HepG2 (cell line): Measurements from ENCODE around the gene IQGAP2. TPM values are rescaled to one million over a fixed set of nuclear protein-coding genes. Genes with fewer than 3 reads are reported as not detected.

Experiments used
- ARNT2 ChIP-seq: sonication (generic); formaldehyde crosslinking; IDR thresholded peaks from 2 replicates; pipeline ENCODE4 v1.8.0; 2022; ENCODE audit warnings: mild to moderate bottlenecking, low read depth, missing genetic modification reagents, moderate library complexity
- ATF1 ChIP-seq: IDR thresholded peaks from 2 replicates; pipeline ENCODE4 v1.6.1; 2016; ENCODE audit warnings: mild to moderate bottlenecking, control low read depth
- E2F5 ChIP-seq: sonication (generic); formaldehyde crosslinking; conservative IDR thresholded peaks from 2 replicates; pipeline ENCODE4 v1.4.0; 2020; ENCODE audit warnings: missing genetic modification reagents
- GABPB1 ChIP-seq: IDR thresholded peaks from 2 replicates; pipeline ENCODE4 v1.6.1; 2016; ENCODE audit warnings: mild to moderate bottlenecking, missing genetic modification reagents, moderate library complexity, missing compliant biosample characterization
- PLSCR1 ChIP-seq: sonication (generic); formaldehyde crosslinking; IDR thresholded peaks from 2 replicates; pipeline ENCODE4 v1.5.0; 2020; ENCODE audit warnings: missing genetic modification reagents, mild to moderate bottlenecking, borderline replicate concordance
- SALL1 ChIP-seq: sonication (generic); formaldehyde crosslinking; IDR thresholded peaks from 2 replicates; pipeline ENCODE4 v1.8.0; 2022; ENCODE audit warnings: mild to moderate bottlenecking, missing genetic modification reagents
- SATB2 ChIP-seq: sonication (generic); formaldehyde crosslinking; IDR thresholded peaks from 2 replicates; pipeline ENCODE4 v1.5.0; 2020; ENCODE audit warnings: missing genetic modification reagents
- TCF7 ChIP-seq: sonication (generic); IDR thresholded peaks from 2 replicates; pipeline ENCODE4 v1.6.1; 2016; ENCODE audit warnings: antibody characterized with exemption, low read depth
- TFDP1 ChIP-seq: IDR thresholded peaks from 2 replicates; pipeline ENCODE4 v1.6.1; 2016; ENCODE audit warnings: missing compliant biosample characterization, missing genetic modification reagents, borderline replicate concordance
- TFDP2 ChIP-seq: sonication (generic); formaldehyde crosslinking; IDR thresholded peaks from 2 replicates; pipeline ENCODE4 v1.4.0; 2020; ENCODE audit warnings: missing genetic modification reagents
- YY1 ChIP-seq: IDR thresholded peaks from 2 replicates; pipeline ENCODE4 v1.6.1; 2011; ENCODE audit warnings: low read length, low read depth, moderate library complexity, mild to moderate bottlenecking; ENCODE audit not compliant: insufficient read depth, insufficient replicate concordance
- ZBTB38 ChIP-seq: sonication (generic); formaldehyde crosslinking; IDR thresholded peaks from 2 replicates; pipeline ENCODE4 v1.5.1; 2020; ENCODE audit warnings: mild to moderate bottlenecking, missing genetic modification reagents
- ZMYM3 ChIP-seq: sonication (generic); formaldehyde crosslinking; IDR thresholded peaks from 2 replicates; pipeline ENCODE4 v1.5.1; 2020; ENCODE audit warnings: mild to moderate bottlenecking, missing genetic modification reagents
- ZNF256 ChIP-seq: sonication (generic); formaldehyde crosslinking; conservative IDR thresholded peaks from 2 replicates; pipeline ENCODE4 v1.4.0; 2020; ENCODE audit warnings: missing genetic modification reagents
- ZNF362 ChIP-seq: sonication (generic); formaldehyde crosslinking; IDR thresholded peaks from 2 replicates; pipeline ENCODE4 v1.4.0; 2020; ENCODE audit warnings: missing genetic modification reagents, mild to moderate bottlenecking, borderline replicate concordance
- ZNF546 ChIP-seq: sonication (generic); formaldehyde crosslinking; conservative IDR thresholded peaks from 2 replicates; pipeline ENCODE4 v1.8.1; 2023; ENCODE audit warnings: mild to moderate bottlenecking, missing genetic modification reagents
- ZNF770 ChIP-seq: sonication (generic); formaldehyde crosslinking; IDR thresholded peaks from 2 replicates; pipeline ENCODE4 v1.5.0; 2020; ENCODE audit warnings: mild to moderate bottlenecking, missing genetic modification reagents
- ZNF780A ChIP-seq: sonication (generic); formaldehyde crosslinking; IDR thresholded peaks from 2 replicates; pipeline ENCODE4 v1.8.0; 2022; ENCODE audit warnings: mild to moderate bottlenecking, missing genetic modification reagents, moderate library complexity
- ZNF800 ChIP-seq: sonication (generic); formaldehyde crosslinking; IDR thresholded peaks from 2 replicates; pipeline ENCODE4 v1.4.0; 2020; ENCODE audit warnings: missing genetic modification reagents
- polyA plus RNA-seq, 8 experiments: library from polyadenylated mRNA; depleted of rRNA in 3 of 8; stranded (reverse) in 7 of 8; unstranded in 1 of 8; fragments of >200 nt; fragmentation: Illumina TruSeq in 4 of 8; extraction: Trizol in 4 of 8; gene quantifications; 2 replicates each; pipeline versions ENCODE4 v1.2.1 to v1.2.3, GENCODE V29; 2011 to 2016; ENCODE audit warnings: low read depth in 4 of 8, missing spikeins in 1 of 8, mixed read lengths in 1 of 8; ENCODE audit not compliant: insufficient read depth in 1 of 8
- total RNA-seq, 5 experiments: library from RNA; depleted of rRNA; stranded (reverse); fragments of >200 nt; fragmentation: Illumina TruSeq; extraction: Trizol; gene quantifications; 2 replicates each; pipeline ENCODE4 v1.2.3, GENCODE V29; 2016; ENCODE audit warnings: low read depth in 1 of 5

IQGAP2 gene
- total and polyA plus RNA-seq, 2 of the 13 experiments (the other 11 are each of a cell fraction or from before 2014, with no cell fraction given) = 35.2 to 83.3 TPM

- TF ChIP-seq ZNF770 (CRISPR knock-in tag) (peak; percentile 91), ZNF362 (CRISPR knock-in tag) (no peak), ZNF800 (CRISPR knock-in tag) (peak; percentile 75), ATF1 (CRISPR knock-in tag) (no peak), ZNF256 (0 out of 2 replicates have a peak, but pooled peaks have one; percentile 43), ZBTB38 (peak; percentile 54), ARNT2 (CRISPR knock-in tag) (0 out of 2 replicates have a peak, but pooled peaks have one; percentile 18), TFDP1 (CRISPR knock-in tag) (peak; percentile 81; the same call in 1 of the 2 replicates), SATB2 (CRISPR knock-in tag) (0 out of 2 replicates have a peak, but pooled peaks have one; percentile 8), SALL1 (peak; percentile 25; the same call in 1 of the 2 replicates), GABPB1 (peak; percentile 26; the same call in 1 of the 2 replicates), ZNF546 (CRISPR knock-in tag) (no peak), YY1 (no peak), E2F5 (CRISPR knock-in tag) (0 out of 2 replicates have a peak, but pooled peaks have one; percentile 39), ZNF780A (no peak), TFDP2 (CRISPR knock-in tag) (peak; percentile 76), ZMYM3 (CRISPR knock-in tag) (peak; percentile 32; the same call in 1 of the 2 replicates), TCF7 (no peak), PLSCR1 (CRISPR knock-in tag) (no peak)
These were observed 311.8 kb downstream of the IQGAP2 start (continued) for GRCh38 chr5:76714751-76715485.
